Activated CD8-positive, alpha-beta T cell treated with anti-CD3 and anti-CD28 coated beads for 36 hours (primary cell): ENCODE data around the gene SPATA13. TPM values are rescaled to one million over a fixed set of nuclear protein-coding genes. Genes with fewer than 3 reads are reported as not detected.

ENCODE experiments used
- ATAC-seq: fragments of 200-7000 bp; cut with Tn5 transposase; one replicate; pipeline ENCODE4 v1.10.0; 2021; ENCODE audit warnings: mild to moderate bottlenecking, moderate library complexity
- CTCF ChIA-PET: fragments of 350-600 bp; sonication (Branson Sonifier 250); formaldehyde crosslinking; loops from one replicate; lab custom pipeline; 2021; ENCODE audit warnings: antibody characterized with exemption; lab: Charles Lee
- POLR2A ChIA-PET: fragments of 350-600 bp; sonication (Branson Sonifier 250); formaldehyde crosslinking; loops from one replicate; lab custom pipeline; 2021; ENCODE audit warnings: antibody characterized with exemption; lab: Charles Lee
- DNase-seq: peaks from one replicate; pipeline ENCODE4 v3.0.0-alpha.2; 2020
- H3K27ac Mint-ChIP-seq: one replicate; pipeline ENCODE4 v1.8.0; 2021; ENCODE audit warnings: mild to moderate bottlenecking, mixed read lengths
- H3K27me3 Mint-ChIP-seq: one replicate; pipeline ENCODE4 v1.8.0; 2021; ENCODE audit warnings: mixed read lengths
- H3K36me3 Mint-ChIP-seq: one replicate; pipeline ENCODE4 v1.8.0; 2021; ENCODE audit warnings: low read depth, mixed read lengths
- H3K4me1 Mint-ChIP-seq: one replicate; pipeline ENCODE4 v1.8.0; 2021; ENCODE audit warnings: low read depth, mixed read lengths
- H3K4me3 Mint-ChIP-seq: one replicate; pipeline ENCODE4 v1.8.0; 2021; ENCODE audit warnings: mild to moderate bottlenecking, moderate library complexity, mixed read lengths
- H3K9me3 Mint-ChIP-seq: one replicate; pipeline ENCODE4 v1.8.0; 2021; ENCODE audit warnings: mixed read lengths
- CTCF ChIP-seq: fragments of 200-600 bp; IDR thresholded peaks from one replicate; pipeline ENCODE4 v1.8.0; 2022; ENCODE audit warnings: antibody characterized with exemption, mild to moderate bottlenecking
- intact Hi-C: fragments of 100-400 bp; cut with micrococcal nuclease; formaldehyde crosslinking; loops from one replicate; pipeline ENCODE4 v1.10.0; 2022
- total RNA-seq, 2 experiments: library from RNA; stranded (reverse); gene quantifications; one replicate each; pipeline ENCODE4 v1.2.3, GENCODE V29; 2021

The SPATA13 gene
- total RNA-seq, 2 experiments from 2014 or later: 47.0 to 47.4 TPM

GRCh38 chr13:24162604-24163003 is 2.1 kb downstream of the SPATA13 start:
- intact Hi-C loops: loop anchor here (5.0 kb wide), 1 partner anchor 65 kb away; no protein-coding TSS in a partner anchor
- no peak for TF ChIP-seq CTCF
- ChIA-PET CTCF (interaction anchor here (0.6 to 1.6 kb wide), 2 partner anchors 26 to 584 kb away, joined by 3 read pairs; no protein-coding TSS in a partner anchor), POLR2A (interaction anchor here (0.6 to 3.1 kb wide), 3 partner anchors 16 to 61 kb away, joined by 3 to 8 read pairs (median 6); no protein-coding TSS in a partner anchor)
- no peak for DNase-seq
- Mint-ChIP-seq H3K4me3 (peak overlapping the region; percentile 89), H3K9me3 (no peaks in the 10 kb centered on the region), H3K36me3 (peaks cover 25% of the 10 kb centered on the region), H3K4me1 (peaks cover 33% of the 10 kb centered on the region), H3K27me3 (no peaks in the 10 kb centered on the region), H3K27ac (no peak overlapping the region)
- ATAC-seq: no peak

- Mint-ChIP-seq H3K4me1 (peaks cover 55% of the 10 kb centered on the region), H3K27ac (no peak overlapping the region), H3K4me3 (no peak overlapping the region), H3K9me3 (no peaks in the 10 kb centered on the region), H3K36me3 (peaks cover 43% of the 10 kb centered on the region), H3K27me3 (no peaks in the 10 kb centered on the region)
- ChIA-PET CTCF (interaction anchor here (1.8 to 2.2 kb wide), 3 partner anchors 9 to 63 kb away, joined by 5 to 10 read pairs (median 6); no protein-coding TSS in a partner anchor), POLR2A (interaction anchor here (0.5 to 3.1 kb wide), 4 partner anchors 13 to 64 kb away, joined by 3 to 8 read pairs (median 3); no protein-coding TSS in a partner anchor)
- no peak for ATAC-seq
- no peak for DNase-seq
- intact Hi-C loops: no loop called here
- TF ChIP-seq CTCF: no peak
These were observed 5.2 kb downstream of the SPATA13 start for GRCh38 chr13:24165746-24166145.

- TF ChIP-seq CTCF: no peak
- H3K4me3 Mint-ChIP-seq: no peak overlapping the region
- H3K36me3 Mint-ChIP-seq: peaks cover 49% of the 10 kb centered on the region
- no peak overlapping the region for H3K27ac Mint-ChIP-seq
- H3K27me3 Mint-ChIP-seq: no peaks in the 10 kb centered on the region
- DNase-seq (no peak), ATAC-seq (no peak)
- peaks cover 54% of the 10 kb centered on the region for H3K4me1 Mint-ChIP-seq
- POLR2A ChIA-PET: interaction anchor here (2.7 kb wide), 1 partner anchor 12 kb away, joined by 11 read pairs; no protein-coding TSS in a partner anchor
- CTCF ChIA-PET: interaction anchor here (1.8 to 2.0 kb wide), 2 partner anchors 12 to 62 kb away, joined by 5 to 6 read pairs; no protein-coding TSS in a partner anchor
- no peaks in the 10 kb centered on the region for H3K9me3 Mint-ChIP-seq
- intact Hi-C loops: no loop called here
These were observed 6.0 kb downstream of the SPATA13 start for GRCh38 chr13:24166561-24166960.

- intact Hi-C loops: no loop called here
- peaks cover 49% of the 10 kb centered on the region for H3K4me1 Mint-ChIP-seq
- H3K4me3 Mint-ChIP-seq: peak overlapping the region; percentile 2
- H3K27ac Mint-ChIP-seq: peak overlapping the region; percentile 82
- ATAC-seq: no peak
- no peaks in the 10 kb centered on the region for H3K27me3 Mint-ChIP-seq
- H3K9me3 Mint-ChIP-seq: no peaks in the 10 kb centered on the region
- peaks cover 56% of the 10 kb centered on the region for H3K36me3 Mint-ChIP-seq
- no peak for TF ChIP-seq CTCF
- ChIA-PET POLR2A (interaction anchor here (0.7 to 2.7 kb wide), 3 partner anchors 11 to 68 kb away, joined by 3 to 11 read pairs (median 4); no protein-coding TSS in a partner anchor), CTCF (interaction anchor here (2.0 kb wide), 1 partner anchor 11 kb away, joined by 6 read pairs; no protein-coding TSS in a partner anchor)
- DNase-seq: no peak
These were observed 7.3 kb downstream of the SPATA13 start for GRCh38 chr13:24167666-24168391.

- ChIA-PET CTCF (no interaction called here), POLR2A (interaction anchor here (0.7 to 2.7 kb wide), 3 partner anchors 11 to 68 kb away, joined by 3 to 11 read pairs (median 4); no protein-coding TSS in a partner anchor)
- ATAC-seq: peak; percentile 96
- no peak for TF ChIP-seq CTCF
- Mint-ChIP-seq H3K36me3 (peaks cover 58% of the 10 kb centered on the region), H3K27ac (peak overlapping the region; percentile 82), H3K4me1 (peaks cover 51% of the 10 kb centered on the region), H3K27me3 (no peaks in the 10 kb centered on the region), H3K9me3 (no peaks in the 10 kb centered on the region), H3K4me3 (peak overlapping the region; percentile 2)
- DNase-seq: peak; percentile 64
- intact Hi-C loops: no loop called here
These were observed 7.9 kb downstream of the SPATA13 start for GRCh38 chr13:24168392-24168750.
